NB4 (cell line): ENCODE results near the gene ZNHIT1.

Experiments used
- CTCF ChIP-seq: IDR thresholded peaks from one replicate; pipeline ENCODE4 v1.5.1; 2012; ENCODE audit warnings: low read depth, low read length
- POLR2A ChIP-seq: IDR thresholded peaks from 2 replicates; pipeline ENCODE4 v1.6.1; 2011; ENCODE audit warnings: mild to moderate bottlenecking; ENCODE audit not compliant: insufficient read length; ENCODE audit errors: extremely low read depth

GRCh38 chr7:101200504-101200861 lies 17.5 kb upstream of the ZNHIT1 start:
- TF ChIP-seq CTCF: no peak
- TF ChIP-seq POLR2A: no peak
